ENCODE measurements around the gene NPVF.

Gene NPVF

DNA sequence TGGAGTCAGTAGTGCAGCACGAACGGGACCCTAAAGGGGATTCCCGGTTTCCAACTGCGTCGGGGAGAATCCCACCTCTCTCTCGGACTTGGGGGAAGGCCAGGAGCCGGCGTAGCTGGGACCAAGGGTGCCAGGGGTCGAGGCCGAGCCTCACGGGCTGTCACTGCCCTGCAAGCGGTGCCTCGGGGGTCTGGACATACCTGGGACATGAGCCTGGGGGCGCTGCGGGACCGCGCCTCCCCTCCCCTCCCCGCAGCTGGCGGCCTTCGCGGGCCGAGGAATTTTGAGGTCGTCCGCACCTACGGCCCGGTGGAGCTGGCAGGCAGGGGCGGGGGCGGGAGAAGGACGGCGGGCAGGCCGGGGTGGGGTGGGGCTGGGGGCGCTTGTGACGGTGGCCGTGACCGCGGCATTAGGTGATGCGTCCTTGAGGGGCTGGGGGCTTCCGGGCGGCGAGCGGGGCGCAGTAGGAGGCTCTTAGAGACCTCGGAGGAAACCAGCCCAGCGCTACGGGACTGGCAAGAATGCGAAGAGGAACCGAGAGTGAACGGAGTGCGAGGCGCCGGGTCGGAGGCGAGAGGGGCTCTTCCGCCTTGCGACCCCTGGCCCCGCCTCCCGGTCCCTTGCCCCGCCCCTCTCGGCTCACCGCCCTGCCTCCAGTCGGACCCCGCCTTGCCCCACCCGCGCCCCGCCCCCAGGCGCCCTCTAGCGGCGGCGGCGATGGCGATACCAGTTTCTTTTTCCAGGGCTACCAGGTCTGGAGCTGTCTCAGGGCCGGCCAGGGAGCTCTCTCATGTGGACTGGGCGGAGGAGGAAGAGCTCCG is 48.3 kb downstream of the NPVF start:
- Histone ChIP-seq H3K27ac (peak overlapping the region; percentile 80), H3K9ac (peak overlapping the region; percentile 80)

DNA sequence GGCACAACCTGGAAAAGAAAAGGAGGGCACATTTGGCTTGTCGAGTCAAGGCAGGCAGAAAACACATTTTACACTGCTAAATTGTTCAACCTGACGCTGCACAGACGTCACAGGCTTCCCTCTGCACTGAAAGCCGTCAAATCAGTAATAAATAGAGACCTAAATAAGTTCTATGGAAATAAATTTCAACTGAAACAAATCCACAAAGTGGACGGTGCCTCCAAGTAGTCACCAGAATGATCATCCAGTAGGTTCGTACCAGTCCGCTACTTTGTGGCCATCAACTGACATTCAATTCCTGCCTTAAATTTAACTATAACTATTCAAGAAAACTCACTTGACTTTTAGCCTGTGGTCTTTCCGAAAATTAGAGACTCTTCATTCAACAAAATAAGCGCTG is 49.0 kb downstream of the NPVF start:
- no peak for TF ChIP-seq Cebpa-rat (IDR thresholded peaks at IDR 0.05)
- H4K20me1 ChIP-seq = no peaks in the 10 kb centered on the region
- peak overlapping the region; percentile 80 for H3K9ac ChIP-seq
- H3K27me3 ChIP-seq = no peaks in the 10 kb centered on the region
- no peaks in the 10 kb centered on the region for H3K9me3 ChIP-seq
- peak overlapping the region; percentile 81 for H3K4me2 ChIP-seq
- H3K4me3 ChIP-seq = peak overlapping the region; percentile 72
- peaks cover 17% of the 10 kb centered on the region for H3K4me1 ChIP-seq
- peak overlapping the region; percentile 80 for H3K27ac ChIP-seq
- no peaks in the 10 kb centered on the region for H3K36me3 ChIP-seq

More for the DNA sequence above, 48.3 kb downstream of the NPVF start:
- Histone ChIP-seq H3K27me3 (no peaks in the 10 kb centered on the region), H3K4me2 (peak overlapping the region; percentile 81), H3K36me3 (no peaks in the 10 kb centered on the region), H4K20me1 (no peaks in the 10 kb centered on the region), H3K4me3 (peak overlapping the region; percentile 72), H3K9me3 (no peaks in the 10 kb centered on the region), H3K4me1 (peaks cover 24% of the 10 kb centered on the region)
- TF ChIP-seq Cebpa-rat (IDR thresholded peaks at IDR 0.05) = no peak
